ENCODE results near the gene YBX3. TPM values are rescaled to one million over a fixed set of nuclear protein-coding genes. Genes with fewer than 3 reads are reported as not detected.

The YBX3 gene
- total RNA-seq, 1 donor from 2014 or later, result 494 TPM

DNA sequence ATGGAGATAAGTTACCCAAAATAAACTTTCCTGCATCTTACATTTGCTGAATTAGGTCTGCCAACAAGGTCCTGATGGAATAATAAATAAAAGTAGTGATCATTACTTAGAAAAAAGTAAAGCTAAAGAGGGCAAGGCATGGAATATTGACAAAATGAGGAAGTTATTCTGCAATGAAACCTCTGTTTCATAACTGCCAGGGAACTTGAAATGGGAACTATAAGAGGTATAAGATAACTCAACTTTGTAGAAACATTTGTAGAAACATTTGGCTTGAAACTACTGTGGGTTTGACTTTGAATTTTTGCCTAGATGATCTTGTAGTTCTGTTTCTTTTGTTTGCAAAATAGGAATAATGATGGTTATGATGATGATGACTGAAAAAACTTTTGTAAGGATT is 18.7 kb upstream of the YBX3 start:
- no peaks in the 10 kb centered on the region for H3K27me3 Mint-ChIP-seq (ENCODE audit: unreplicated experiment)
- H3K27ac Mint-ChIP-seq (ENCODE audit: unreplicated experiment), result no peak overlapping the region

DNA sequence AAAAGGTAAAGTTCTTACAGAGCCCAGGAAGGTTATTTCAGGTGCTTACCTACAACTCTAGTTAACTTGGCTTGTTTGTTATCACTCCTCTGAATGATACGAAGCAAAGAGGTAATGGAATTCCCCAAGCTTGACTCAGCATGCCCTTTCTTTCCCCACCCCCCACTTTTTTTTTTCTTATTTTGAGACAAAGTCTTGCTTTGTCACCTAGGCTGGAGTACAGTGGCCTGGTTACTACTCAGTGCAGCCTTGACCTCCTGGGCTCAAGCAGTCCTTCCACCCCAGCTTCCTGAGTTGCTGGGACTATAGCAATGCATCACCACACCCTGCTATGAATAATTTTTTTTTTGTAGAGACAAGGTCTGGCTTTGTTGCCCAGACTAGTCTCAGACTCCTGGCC is 17.1 kb upstream of the YBX3 start:
- no peak for DNase-seq (ENCODE audit: low spot score)
- TF ChIP-seq, protein P1, sequence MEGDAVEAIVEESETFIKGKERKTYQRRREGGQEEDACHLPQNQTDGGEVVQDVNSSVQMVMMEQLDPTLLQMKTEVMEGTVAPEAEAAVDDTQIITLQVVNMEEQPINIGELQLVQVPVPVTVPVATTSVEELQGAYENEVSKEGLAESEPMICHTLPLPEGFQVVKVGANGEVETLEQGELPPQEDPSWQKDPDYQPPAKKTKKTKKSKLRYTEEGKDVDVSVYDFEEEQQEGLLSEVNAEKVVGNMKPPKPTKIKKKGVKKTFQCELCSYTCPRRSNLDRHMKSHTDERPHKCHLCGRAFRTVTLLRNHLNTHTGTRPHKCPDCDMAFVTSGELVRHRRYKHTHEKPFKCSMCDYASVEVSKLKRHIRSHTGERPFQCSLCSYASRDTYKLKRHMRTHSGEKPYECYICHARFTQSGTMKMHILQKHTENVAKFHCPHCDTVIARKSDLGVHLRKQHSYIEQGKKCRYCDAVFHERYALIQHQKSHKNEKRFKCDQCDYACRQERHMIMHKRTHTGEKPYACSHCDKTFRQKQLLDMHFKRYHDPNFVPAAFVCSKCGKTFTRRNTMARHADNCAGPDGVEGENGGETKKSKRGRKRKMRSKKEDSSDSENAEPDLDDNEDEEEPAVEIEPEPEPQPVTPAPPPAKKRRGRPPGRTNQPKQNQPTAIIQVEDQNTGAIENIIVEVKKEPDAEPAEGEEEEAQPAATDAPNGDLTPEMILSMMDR (IDR thresholded peaks at IDR 0.05; ENCODE audit: unreplicated experiment), result no peak
- Mint-ChIP-seq H3K9me3 (ENCODE audit: unreplicated experiment) (no peaks in the 10 kb centered on the region), H3K36me3 (ENCODE audit: low read depth, unreplicated experiment) (no peaks in the 10 kb centered on the region), H3K27ac (ENCODE audit: unreplicated experiment) (no peak overlapping the region), H3K4me3 (ENCODE audit: unreplicated experiment) (no peak overlapping the region), H3K27me3 (ENCODE audit: unreplicated experiment) (no peaks in the 10 kb centered on the region), H3K4me1 (ENCODE audit: unreplicated experiment) (no peaks in the 10 kb centered on the region)

More for the DNA sequence above, 18.7 kb upstream of the YBX3 start:
- Mint-ChIP-seq H3K36me3 (ENCODE audit: low read depth, unreplicated experiment) (no peaks in the 10 kb centered on the region), H3K4me1 (ENCODE audit: unreplicated experiment) (no peaks in the 10 kb centered on the region), H3K4me3 (ENCODE audit: unreplicated experiment) (no peak overlapping the region), H3K9me3 (ENCODE audit: unreplicated experiment) (no peaks in the 10 kb centered on the region)
- no peak for DNase-seq (ENCODE audit: low spot score)
- TF ChIP-seq, protein P1 (IDR thresholded peaks at IDR 0.05; ENCODE audit: unreplicated experiment), result no peak

DNA sequence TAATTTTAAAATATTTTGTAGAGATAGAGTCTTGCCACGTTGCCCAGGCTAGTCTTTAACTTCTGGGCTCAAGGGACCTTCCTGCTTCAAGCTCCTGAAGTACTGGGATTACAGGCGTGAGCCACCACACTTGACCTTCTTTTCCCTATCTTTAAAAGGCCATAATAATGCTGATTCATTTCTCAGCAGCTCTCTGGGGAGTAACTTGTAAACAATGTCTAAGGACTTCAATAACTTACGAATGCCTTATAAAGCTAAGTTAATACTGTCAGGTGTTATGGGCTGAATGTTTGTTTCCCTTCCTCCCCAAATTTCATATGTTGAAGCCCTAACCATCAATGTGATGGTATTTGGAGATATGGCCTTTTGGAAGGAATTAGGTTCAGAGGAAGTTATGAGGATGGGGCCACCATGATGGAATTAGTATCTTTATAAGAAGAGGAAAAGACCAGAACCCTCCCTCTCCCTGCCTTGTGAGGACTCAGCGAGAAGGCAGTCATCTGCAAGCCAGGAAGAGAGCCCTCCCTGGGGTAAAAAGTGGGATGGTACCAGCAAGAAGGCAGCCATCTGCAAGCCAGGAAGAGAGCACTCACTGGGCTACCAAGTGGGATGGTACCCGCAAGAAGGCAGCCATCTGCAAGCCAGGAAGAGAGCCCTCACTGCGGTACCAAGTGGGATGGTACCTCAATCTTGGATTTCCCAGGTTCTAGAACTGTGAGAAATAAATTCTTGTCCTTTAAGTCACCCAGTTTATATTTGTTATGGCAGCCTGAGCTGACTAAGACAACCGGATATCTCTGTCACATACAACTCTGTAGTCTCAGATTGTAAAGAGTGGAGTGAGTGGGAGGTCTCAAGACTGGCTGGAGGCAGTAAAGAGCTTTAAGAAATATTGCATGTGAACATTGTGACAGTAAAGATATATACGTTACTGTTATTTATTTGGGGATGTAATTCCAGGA is 16.3 kb upstream of the YBX3 start:
- Mint-ChIP-seq H3K4me3 (ENCODE audit: unreplicated experiment) (no peak overlapping the region), H3K9me3 (ENCODE audit: unreplicated experiment) (no peaks in the 10 kb centered on the region), H3K27ac (ENCODE audit: unreplicated experiment) (no peak overlapping the region), H3K36me3 (ENCODE audit: low read depth, unreplicated experiment) (no peaks in the 10 kb centered on the region), H3K27me3 (ENCODE audit: unreplicated experiment) (no peaks in the 10 kb centered on the region), H3K4me1 (ENCODE audit: unreplicated experiment) (no peaks in the 10 kb centered on the region)
- DNase-seq (ENCODE audit: low spot score), result no peak
- TF ChIP-seq, protein P1 (IDR thresholded peaks at IDR 0.05; ENCODE audit: unreplicated experiment), result no peak

DNA sequence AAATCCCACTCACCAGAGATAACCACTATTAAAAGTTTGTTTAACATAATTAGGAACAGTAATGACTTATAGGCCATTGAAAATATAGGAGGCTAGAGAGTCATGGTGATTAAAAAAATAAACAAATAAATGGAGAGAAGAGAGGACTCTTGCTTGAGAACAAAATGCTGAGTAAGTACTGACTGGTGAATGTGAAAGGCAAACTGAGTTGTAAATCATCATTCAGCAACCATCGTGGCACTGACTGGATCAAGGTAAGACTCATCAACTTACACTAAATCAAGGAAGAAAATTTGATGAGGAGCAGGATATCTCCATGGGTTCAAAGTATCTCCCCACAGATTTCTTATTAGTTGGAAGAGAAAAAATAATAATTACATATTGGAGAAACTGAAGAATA is 14.1 kb upstream of the YBX3 start:
- H3K27me3 Mint-ChIP-seq (ENCODE audit: unreplicated experiment), result peaks cover 1% of the 10 kb centered on the region
- TF ChIP-seq, protein P1 (IDR thresholded peaks at IDR 0.05; ENCODE audit: unreplicated experiment), result no peak
- H3K9me3 Mint-ChIP-seq (ENCODE audit: unreplicated experiment), result no peaks in the 10 kb centered on the region
- DNase-seq (ENCODE audit: low spot score), result no peak
- no peaks in the 10 kb centered on the region for H3K36me3 Mint-ChIP-seq (ENCODE audit: low read depth, unreplicated experiment)
- H3K4me1 Mint-ChIP-seq (ENCODE audit: unreplicated experiment), result peaks cover 2% of the 10 kb centered on the region
- no peak overlapping the region for H3K27ac Mint-ChIP-seq (ENCODE audit: unreplicated experiment)
- H3K4me3 Mint-ChIP-seq (ENCODE audit: unreplicated experiment), result no peak overlapping the region

DNA sequence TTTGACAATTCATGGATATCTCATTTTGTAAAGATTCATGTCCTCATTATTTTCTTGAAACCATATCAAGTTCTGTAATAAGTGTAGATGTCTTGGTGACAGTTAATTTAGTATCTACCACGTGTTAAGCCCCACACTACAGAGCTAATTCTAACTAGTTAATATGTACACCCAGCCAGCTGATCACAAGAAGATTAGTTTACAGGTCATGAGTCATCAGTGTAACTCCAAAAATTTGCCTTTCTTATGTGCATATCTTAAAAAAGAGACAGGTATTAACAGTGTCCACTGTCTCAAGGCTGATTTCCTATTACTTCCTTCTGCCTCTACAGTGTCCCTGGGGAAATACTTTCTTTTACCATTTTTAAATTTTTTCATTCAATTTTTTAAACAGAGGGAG is 13.3 kb upstream of the YBX3 start:
- Mint-ChIP-seq H3K27ac (ENCODE audit: unreplicated experiment) (no peak overlapping the region), H3K27me3 (ENCODE audit: unreplicated experiment) (peaks cover 3% of the 10 kb centered on the region), H3K9me3 (ENCODE audit: unreplicated experiment) (no peaks in the 10 kb centered on the region), H3K4me1 (ENCODE audit: unreplicated experiment) (peaks cover 2% of the 10 kb centered on the region), H3K4me3 (ENCODE audit: unreplicated experiment) (no peak overlapping the region), H3K36me3 (ENCODE audit: low read depth, unreplicated experiment) (no peaks in the 10 kb centered on the region)
- TF ChIP-seq, protein P1 (IDR thresholded peaks at IDR 0.05; ENCODE audit: unreplicated experiment), result no peak
- DNase-seq (ENCODE audit: low spot score), result no peak
